DND-41 (cell line): ENCODE data around the gene CD200R1L.

Experiments used
- EZH2 ChIP-seq: IDR thresholded peaks from 3 replicates; pipeline ENCODE4 v1.6.1; 2012; ENCODE audit warnings: borderline replicate concordance, low read depth, mild to moderate bottlenecking, moderate library complexity, low read length, inconsistent platforms; ENCODE audit not compliant: severe bottlenecking
- TF ChIP-seq, protein P1 (sequence below): IDR thresholded peaks from 2 replicates; pipeline ENCODE4 v1.5.1; 2012; ENCODE audit warnings: borderline replicate concordance, low read length, moderate library complexity, mild to moderate bottlenecking; ENCODE audit not compliant: poor library complexity, severe bottlenecking; ENCODE audit errors: extremely low read depth

DNA sequence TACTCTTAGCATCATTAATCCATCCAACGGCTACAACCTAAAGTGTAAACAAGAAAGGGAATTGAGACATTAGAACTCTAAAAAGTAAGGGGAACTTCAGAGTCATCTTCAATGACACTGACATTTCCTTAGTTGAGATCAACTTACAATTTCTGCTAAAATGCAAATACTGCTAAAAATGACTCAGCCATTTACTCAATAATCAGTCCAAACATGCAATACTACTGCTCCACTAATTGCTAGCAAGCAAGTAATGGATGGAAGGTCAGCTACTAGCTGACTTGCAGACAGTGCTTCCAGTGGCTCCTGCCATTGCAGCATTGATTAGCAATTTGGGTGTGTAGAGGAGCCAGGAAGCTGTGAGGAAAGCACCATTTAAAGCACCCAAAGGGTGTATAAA, 28.4 kb downstream of the CD200R1L start:
- TF ChIP-seq, protein P1, sequence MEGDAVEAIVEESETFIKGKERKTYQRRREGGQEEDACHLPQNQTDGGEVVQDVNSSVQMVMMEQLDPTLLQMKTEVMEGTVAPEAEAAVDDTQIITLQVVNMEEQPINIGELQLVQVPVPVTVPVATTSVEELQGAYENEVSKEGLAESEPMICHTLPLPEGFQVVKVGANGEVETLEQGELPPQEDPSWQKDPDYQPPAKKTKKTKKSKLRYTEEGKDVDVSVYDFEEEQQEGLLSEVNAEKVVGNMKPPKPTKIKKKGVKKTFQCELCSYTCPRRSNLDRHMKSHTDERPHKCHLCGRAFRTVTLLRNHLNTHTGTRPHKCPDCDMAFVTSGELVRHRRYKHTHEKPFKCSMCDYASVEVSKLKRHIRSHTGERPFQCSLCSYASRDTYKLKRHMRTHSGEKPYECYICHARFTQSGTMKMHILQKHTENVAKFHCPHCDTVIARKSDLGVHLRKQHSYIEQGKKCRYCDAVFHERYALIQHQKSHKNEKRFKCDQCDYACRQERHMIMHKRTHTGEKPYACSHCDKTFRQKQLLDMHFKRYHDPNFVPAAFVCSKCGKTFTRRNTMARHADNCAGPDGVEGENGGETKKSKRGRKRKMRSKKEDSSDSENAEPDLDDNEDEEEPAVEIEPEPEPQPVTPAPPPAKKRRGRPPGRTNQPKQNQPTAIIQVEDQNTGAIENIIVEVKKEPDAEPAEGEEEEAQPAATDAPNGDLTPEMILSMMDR, result no peak
- TF ChIP-seq EZH2, result no peak
